ENCODE data around the gene AFF3.

DNA sequence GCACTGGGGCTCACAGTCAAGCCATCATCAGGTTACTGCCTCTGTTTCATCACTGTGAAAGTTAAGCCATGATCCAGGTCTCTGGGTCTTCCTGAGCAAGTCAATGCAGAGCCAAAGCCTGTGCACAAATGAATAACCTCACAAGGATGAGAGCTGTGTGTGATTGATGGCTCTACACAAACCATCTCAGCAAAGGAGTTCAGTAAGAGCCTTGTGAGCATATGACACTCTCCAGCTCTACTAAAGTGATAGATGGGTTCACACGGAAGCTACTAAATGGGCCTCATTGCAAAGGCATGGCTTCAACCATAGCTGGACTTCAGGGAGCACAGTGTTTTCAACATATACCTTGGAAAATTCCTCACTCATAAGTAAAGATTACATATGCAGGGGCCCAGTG is 101.5 kb downstream of the AFF3 start:
- TF ChIP-seq POLR2AphosphoS5 (IDR thresholded peaks at IDR 0.05; ENCODE audit: low read depth, low read length), result no peak
- TF ChIP-seq TBP (IDR thresholded peaks at IDR 0.05; ENCODE audit: low read depth, low read length), result no peak
- no peak for TF ChIP-seq EP300 (IDR thresholded peaks at IDR 0.05; ENCODE audit: borderline replicate concordance in 1 of 2, low read depth in 2 of 2, low read length in 2 of 2)
- TF ChIP-seq, protein P1, sequence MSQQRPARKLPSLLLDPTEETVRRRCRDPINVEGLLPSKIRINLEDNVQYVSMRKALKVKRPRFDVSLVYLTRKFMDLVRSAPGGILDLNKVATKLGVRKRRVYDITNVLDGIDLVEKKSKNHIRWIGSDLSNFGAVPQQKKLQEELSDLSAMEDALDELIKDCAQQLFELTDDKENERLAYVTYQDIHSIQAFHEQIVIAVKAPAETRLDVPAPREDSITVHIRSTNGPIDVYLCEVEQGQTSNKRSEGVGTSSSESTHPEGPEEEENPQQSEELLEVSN (IDR thresholded peaks at IDR 0.05), result no peak
